GM12878 (cell line): ENCODE data around the gene DNMT3A. TPM values are rescaled to one million over a fixed set of nuclear protein-coding genes. Genes with fewer than 3 reads are reported as not detected.
A peak's percentile ranks its signal among the peaks of the same experiment; 100 is the strongest.

Experiments used
- ATAC-seq: fragments of 200-7000 bp; cut with Tn5 transposase; 3 replicates; pipeline ENCODE4 v1.9.1; 2020; ENCODE audit warnings: mild to moderate bottlenecking, moderate library complexity
- BruUV-seq: library from RNA; stranded (reverse); fragments of 400-500 nt; replicated peaks from 2 replicates; lab custom pipeline; 2021; lab: Mats Ljungman, UMichigan
- CTCF ChIA-PET: fragments of 300-600 bp; sonication (Branson Sonifier 250); formaldehyde crosslinking; extraction: SDS; loops from one replicate; lab custom pipeline; 2021; ENCODE audit warnings: inconsistent platforms; lab: Yijun Ruan, JAX
- POLR2A ChIA-PET: fragments of 350-600 bp; formaldehyde crosslinking; extraction: SDS; loops from one replicate; lab custom pipeline; 2021; ENCODE audit warnings: inconsistent platforms; lab: Charles Lee
- RAD21 ChIA-PET: fragments of 300-600 bp; sonication (Branson Sonifier 250); formaldehyde crosslinking; loops from one replicate; lab custom pipeline; 2023; ENCODE audit warnings: antibody characterized with exemption; ENCODE audit not compliant: unreplicated experiment; lab: Charles Lee
- SMC1A ChIA-PET: fragments of 300-600 bp; sonication (Branson Sonifier 250); formaldehyde crosslinking; loops from one replicate; lab custom pipeline; 2023; ENCODE audit not compliant: unreplicated experiment, uncharacterized antibody; lab: Charles Lee
- DNase-seq: peaks from one replicate; pipeline ENCODE4 v3.0.0-alpha.2; 2011; ENCODE audit warnings: low read depth, low spot score
- FAIRE-seq: peaks from 3 replicates; lab custom pipeline; 2011; peaks lifted over from hg19 to GRCh38; lab: Jason Lieb, UNC
- H2AFZ ChIP-seq: 2 replicates; pipeline ENCODE4 v1.6.0; 2011; ENCODE audit warnings: low read depth, low read length, control low read depth; ENCODE audit not compliant: control insufficient read depth
- H3K27ac ChIP-seq: 2 replicates; pipeline ENCODE4 v1.5.1; 2011; ENCODE audit warnings: control low read depth; ENCODE audit not compliant: control insufficient read depth, insufficient read depth
- H3K27me3 ChIP-seq, 2 experiments: replicated peaks in 1 of 2; 2 replicates each; pipeline versions ENCODE4 v1.6.0 to v1.6.1; 2011; ENCODE audit warnings: low read length in 1 of 2; ENCODE audit not compliant: control insufficient read depth in 2 of 2, insufficient read depth in 2 of 2
- H3K36me3 ChIP-seq, 2 experiments: 2 replicates each; pipeline ENCODE4 v1.5.1; 2011; ENCODE audit warnings: low read length in 1 of 2; ENCODE audit not compliant: control insufficient read depth in 2 of 2, insufficient read depth in 2 of 2
- H3K4me1 ChIP-seq: 2 replicates; pipeline ENCODE4 v1.6.1; 2011; ENCODE audit warnings: mild to moderate bottlenecking, low read length, moderate library complexity, mixed read lengths; ENCODE audit not compliant: control insufficient read depth, insufficient read depth
- H3K4me2 ChIP-seq: 2 replicates; pipeline ENCODE4 v1.6.0; 2011; ENCODE audit warnings: control low read depth; ENCODE audit not compliant: control insufficient read depth, insufficient read depth
- H3K4me3 ChIP-seq: fragments of 200-600 bp; sonication (generic); 2 replicates; pipeline ENCODE4 v1.5.1; 2016
- H3K79me2 ChIP-seq: 2 replicates; pipeline ENCODE4 v1.6.0; 2011; ENCODE audit warnings: low read length; ENCODE audit not compliant: control insufficient read depth, insufficient read depth
- H3K9ac ChIP-seq: 2 replicates; pipeline ENCODE4 v1.8.0; 2011; ENCODE audit warnings: low read length, control low read depth, mixed read lengths; ENCODE audit not compliant: control insufficient read depth, insufficient read depth
- H3K9me3 ChIP-seq: replicated peaks from 3 replicates; pipeline ENCODE4 v1.5.1; 2011; ENCODE audit warnings: mild to moderate bottlenecking, low read length; ENCODE audit not compliant: control insufficient read depth, insufficient read depth
- H4K20me1 ChIP-seq: 2 replicates; pipeline ENCODE4 v1.6.0; 2011; ENCODE audit not compliant: control insufficient read depth, insufficient read depth
- CHD4 ChIP-seq: fragments of 200-600 bp; sonication (generic); IDR thresholded peaks from 2 replicates; pipeline ENCODE4 v1.6.1; 2016; ENCODE audit warnings: mild to moderate bottlenecking
- CUX1 ChIP-seq: IDR thresholded peaks from 2 replicates; pipeline ENCODE4 v1.6.1; 2012; ENCODE audit warnings: improper control_type of control experiment, low read depth, low read length; ENCODE audit not compliant: insufficient replicate concordance
- FOXK2 ChIP-seq: fragments of 450-650 bp; IDR thresholded peaks from 2 replicates; pipeline ENCODE4 v1.6.1; 2017; ENCODE audit warnings: mild to moderate bottlenecking, moderate library complexity
- RB1 ChIP-seq: fragments of 450-650 bp; formaldehyde crosslinking; IDR thresholded peaks from 2 replicates; pipeline ENCODE4 v1.6.1; 2017; ENCODE audit warnings: mild to moderate bottlenecking, borderline replicate concordance
- RCOR1 ChIP-seq: conservative IDR thresholded peaks from 2 replicates; pipeline ENCODE4 v1.6.1; 2012; ENCODE audit warnings: low read depth, low read length, improper control_type of control experiment
- SREBF2 ChIP-seq: IDR thresholded peaks from 2 replicates; pipeline ENCODE4 v1.6.1; 2012; ENCODE audit warnings: mild to moderate bottlenecking, low read length
- WGBS: methylation state at CpG from one replicate; pipeline ENCODE4 v1.1.6; 2016; ENCODE audit warnings: low lambda C conversion rate; ENCODE audit not compliant: insufficient replicate concordance, insufficient coverage; ENCODE audit errors: missing lambda C conversion rate; 5-methylcytosine and 5-hydroxymethylcytosine counted together
- in situ Hi-C: fragments of 300-500 bp; cut with MboI; formaldehyde crosslinking; loops from 9 replicates; pipeline ENCODE4 v1.14.3; 2018; ENCODE audit warnings: mixed read lengths
- intact Hi-C: fragments of 100-400 bp; cut with micrococcal nuclease; formaldehyde crosslinking; loops from one replicate; pipeline ENCODE4 v1.14.2; 2022; ENCODE audit not compliant: unreplicated experiment
- polyA plus RNA-seq, 11 experiments: library from polyadenylated mRNA; depleted of rRNA in 4 of 11; unstranded in 6 of 11; stranded (reverse) in 5 of 11; fragments of >200 nt; fragmentation: Nextera tagmentation in 4 of 11; fragmentation: Illumina TruSeq in 1 of 11; extraction: Ambion mirVana in 4 of 11; extraction: Trizol in 1 of 11; gene quantifications; 1 replicate in 1 of 11; 2 replicates in 10 of 11; pipeline versions ENCODE4 v1.2.1 to v1.2.3, GENCODE V29; 2011 to 2016; ENCODE audit warnings: inconsistent platforms in 2 of 11, missing spikeins in 2 of 11, low read depth in 1 of 11
- total RNA-seq, 4 experiments: library from RNA; depleted of rRNA in 3 of 4; stranded (reverse); fragments of >200 nt in 3 of 4; fragmentation: Illumina TruSeq in 1 of 4; extraction: Trizol in 1 of 4; gene quantifications; 2 replicates each; pipeline versions ENCODE4 v1.2.1 to v1.2.3, GENCODE V29; 2013 to 2021
- TF ChIP-seq, protein P1 (sequence below), 3 experiments: IDR thresholded peaks in 2 of 3; conservative IDR thresholded peaks in 1 of 3; 2 replicates each; pipeline ENCODE4 v1.5.1; 2011; ENCODE audit warnings: low read depth in 3 of 3, low read length in 3 of 3, mild to moderate bottlenecking in 3 of 3, control low read depth in 2 of 3, moderate library complexity in 2 of 3, inconsistent platforms in 1 of 3, mixed read lengths in 1 of 3; ENCODE audit not compliant: control insufficient read depth in 2 of 3, insufficient read depth in 1 of 3; ENCODE audit errors: extremely low read depth in 1 of 3

DNMT3A gene
- total and polyA plus RNA-seq, 10 of the 15 experiments (the other 5 are each of a cell fraction or from before 2014, with no cell fraction given): 7.4 to 51.6 (median 17.4) TPM

GRCh38 chr2:25298776-25299431 lies 42.8 kb downstream of the DNMT3A start (continued):
- no peak for TF ChIP-seq CUX1

- SMC1A ChIA-PET: no interaction called here
- CTCF ChIA-PET: no interaction called here
- no peaks in the 10 kb centered on the region for H3K79me2 ChIP-seq
- H3K9ac ChIP-seq: no peak overlapping the region
- ATAC-seq (no peak), FAIRE-seq (no peak), DNase-seq (no peak)
- RAD21 ChIA-PET: no interaction called here
- intact Hi-C loops: no loop called here
- H3K4me1 ChIP-seq: peaks cover 56% of the 10 kb centered on the region
- H2AFZ ChIP-seq: no peak overlapping the region
- H3K27me3 ChIP-seq: no peaks in the 10 kb centered on the region
- peaks cover 2 to 14% of the 10 kb centered on the region in 2 experiments; a peak in 3 of 4 replicates for H3K36me3 ChIP-seq
- TF ChIP-seq RCOR1: no peak
- TF ChIP-seq FOXK2: no peak
- TF ChIP-seq SREBF2: no peak
- TF ChIP-seq, protein P1, sequence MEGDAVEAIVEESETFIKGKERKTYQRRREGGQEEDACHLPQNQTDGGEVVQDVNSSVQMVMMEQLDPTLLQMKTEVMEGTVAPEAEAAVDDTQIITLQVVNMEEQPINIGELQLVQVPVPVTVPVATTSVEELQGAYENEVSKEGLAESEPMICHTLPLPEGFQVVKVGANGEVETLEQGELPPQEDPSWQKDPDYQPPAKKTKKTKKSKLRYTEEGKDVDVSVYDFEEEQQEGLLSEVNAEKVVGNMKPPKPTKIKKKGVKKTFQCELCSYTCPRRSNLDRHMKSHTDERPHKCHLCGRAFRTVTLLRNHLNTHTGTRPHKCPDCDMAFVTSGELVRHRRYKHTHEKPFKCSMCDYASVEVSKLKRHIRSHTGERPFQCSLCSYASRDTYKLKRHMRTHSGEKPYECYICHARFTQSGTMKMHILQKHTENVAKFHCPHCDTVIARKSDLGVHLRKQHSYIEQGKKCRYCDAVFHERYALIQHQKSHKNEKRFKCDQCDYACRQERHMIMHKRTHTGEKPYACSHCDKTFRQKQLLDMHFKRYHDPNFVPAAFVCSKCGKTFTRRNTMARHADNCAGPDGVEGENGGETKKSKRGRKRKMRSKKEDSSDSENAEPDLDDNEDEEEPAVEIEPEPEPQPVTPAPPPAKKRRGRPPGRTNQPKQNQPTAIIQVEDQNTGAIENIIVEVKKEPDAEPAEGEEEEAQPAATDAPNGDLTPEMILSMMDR (IDR thresholded peaks at IDR 0.05 in 2 of 3, conservative IDR thresholded peaks at IDR 0.05 in 1 of 3; ENCODE audit: control insufficient read depth in 2 of 3, extremely low read depth in 1 of 3, insufficient read depth in 1 of 3, low read depth in 3 of 3, low read length in 3 of 3): peak in 1 of 3 experiments; percentile 5; a peak in 1 of 6 replicates
- TF ChIP-seq RB1: no peak
- TF ChIP-seq CHD4: no peak
- no TSS peak for BruUV-seq
- in situ Hi-C loops: no loop called here
- no peak overlapping the region for H3K4me2 ChIP-seq
- H3K4me3 ChIP-seq: no peak overlapping the region
- H4K20me1 ChIP-seq: no peaks in the 10 kb centered on the region
- no peaks in the 10 kb centered on the region for H3K9me3 ChIP-seq
- POLR2A ChIA-PET: no interaction called here
- 84% methylated on average over 7 of the region's 7 CpGs for WGBS
- no peak overlapping the region for H3K27ac ChIP-seq
These were observed 44.0 kb downstream of the DNMT3A start for GRCh38 chr2:25297738-25298137.
